ENCODE measurements around the gene AURKA.

DNA sequence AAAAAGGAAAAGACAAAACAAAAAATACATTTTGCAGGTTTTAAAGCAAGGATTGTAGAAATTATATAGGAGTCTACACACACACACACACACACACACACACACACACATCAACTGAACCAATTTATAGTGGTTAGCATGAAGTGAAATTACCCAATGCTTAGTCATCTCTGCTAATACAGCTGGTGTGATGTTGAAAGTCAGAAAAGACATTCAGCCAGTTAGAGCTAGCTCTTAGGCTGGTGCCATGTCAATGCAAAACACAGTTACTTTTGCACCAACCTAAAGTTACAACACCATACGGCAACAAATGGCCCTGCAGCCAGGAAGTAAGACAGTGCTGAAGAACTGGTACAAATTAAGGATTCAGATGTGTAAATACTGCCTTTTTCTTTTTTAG lies 18.1 kb downstream of the AURKA start:
- TF ChIP-seq, protein P1, sequence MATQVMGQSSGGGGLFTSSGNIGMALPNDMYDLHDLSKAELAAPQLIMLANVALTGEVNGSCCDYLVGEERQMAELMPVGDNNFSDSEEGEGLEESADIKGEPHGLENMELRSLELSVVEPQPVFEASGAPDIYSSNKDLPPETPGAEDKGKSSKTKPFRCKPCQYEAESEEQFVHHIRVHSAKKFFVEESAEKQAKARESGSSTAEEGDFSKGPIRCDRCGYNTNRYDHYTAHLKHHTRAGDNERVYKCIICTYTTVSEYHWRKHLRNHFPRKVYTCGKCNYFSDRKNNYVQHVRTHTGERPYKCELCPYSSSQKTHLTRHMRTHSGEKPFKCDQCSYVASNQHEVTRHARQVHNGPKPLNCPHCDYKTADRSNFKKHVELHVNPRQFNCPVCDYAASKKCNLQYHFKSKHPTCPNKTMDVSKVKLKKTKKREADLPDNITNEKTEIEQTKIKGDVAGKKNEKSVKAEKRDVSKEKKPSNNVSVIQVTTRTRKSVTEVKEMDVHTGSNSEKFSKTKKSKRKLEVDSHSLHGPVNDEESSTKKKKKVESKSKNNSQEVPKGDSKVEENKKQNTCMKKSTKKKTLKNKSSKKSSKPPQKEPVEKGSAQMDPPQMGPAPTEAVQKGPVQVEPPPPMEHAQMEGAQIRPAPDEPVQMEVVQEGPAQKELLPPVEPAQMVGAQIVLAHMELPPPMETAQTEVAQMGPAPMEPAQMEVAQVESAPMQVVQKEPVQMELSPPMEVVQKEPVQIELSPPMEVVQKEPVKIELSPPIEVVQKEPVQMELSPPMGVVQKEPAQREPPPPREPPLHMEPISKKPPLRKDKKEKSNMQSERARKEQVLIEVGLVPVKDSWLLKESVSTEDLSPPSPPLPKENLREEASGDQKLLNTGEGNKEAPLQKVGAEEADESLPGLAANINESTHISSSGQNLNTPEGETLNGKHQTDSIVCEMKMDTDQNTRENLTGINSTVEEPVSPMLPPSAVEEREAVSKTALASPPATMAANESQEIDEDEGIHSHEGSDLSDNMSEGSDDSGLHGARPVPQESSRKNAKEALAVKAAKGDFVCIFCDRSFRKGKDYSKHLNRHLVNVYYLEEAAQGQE (IDR thresholded peaks at IDR 0.05; ENCODE audit: unreplicated experiment): no peak
- TF ChIP-seq EZH2phosphoT487 (IDR thresholded peaks at IDR 0.05; ENCODE audit: unreplicated experiment): no peak
- no peak for TF ChIP-seq ZNF331 (CRISPR knock-in tag; IDR thresholded peaks at IDR 0.05; ENCODE audit: low read depth)
- TF ChIP-seq, protein P2, sequence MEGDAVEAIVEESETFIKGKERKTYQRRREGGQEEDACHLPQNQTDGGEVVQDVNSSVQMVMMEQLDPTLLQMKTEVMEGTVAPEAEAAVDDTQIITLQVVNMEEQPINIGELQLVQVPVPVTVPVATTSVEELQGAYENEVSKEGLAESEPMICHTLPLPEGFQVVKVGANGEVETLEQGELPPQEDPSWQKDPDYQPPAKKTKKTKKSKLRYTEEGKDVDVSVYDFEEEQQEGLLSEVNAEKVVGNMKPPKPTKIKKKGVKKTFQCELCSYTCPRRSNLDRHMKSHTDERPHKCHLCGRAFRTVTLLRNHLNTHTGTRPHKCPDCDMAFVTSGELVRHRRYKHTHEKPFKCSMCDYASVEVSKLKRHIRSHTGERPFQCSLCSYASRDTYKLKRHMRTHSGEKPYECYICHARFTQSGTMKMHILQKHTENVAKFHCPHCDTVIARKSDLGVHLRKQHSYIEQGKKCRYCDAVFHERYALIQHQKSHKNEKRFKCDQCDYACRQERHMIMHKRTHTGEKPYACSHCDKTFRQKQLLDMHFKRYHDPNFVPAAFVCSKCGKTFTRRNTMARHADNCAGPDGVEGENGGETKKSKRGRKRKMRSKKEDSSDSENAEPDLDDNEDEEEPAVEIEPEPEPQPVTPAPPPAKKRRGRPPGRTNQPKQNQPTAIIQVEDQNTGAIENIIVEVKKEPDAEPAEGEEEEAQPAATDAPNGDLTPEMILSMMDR (conservative IDR thresholded peaks at IDR 0.05; ENCODE audit: low read depth in 2 of 2): no peak
- TF ChIP-seq POLR2AphosphoS5 (IDR thresholded peaks at IDR 0.05; ENCODE audit: low read depth): no peak
- no peak for TF ChIP-seq JUNB (IDR thresholded peaks at IDR 0.05; ENCODE audit: unreplicated experiment)
- no peak for TF ChIP-seq EZH2 (IDR thresholded peaks at IDR 0.05; ENCODE audit: low read depth, unreplicated experiment)
- TF ChIP-seq CREB1 (CRISPR knock-in tag; IDR thresholded peaks at IDR 0.05; ENCODE audit: low read depth): no peak
- TF ChIP-seq STAT1 (IDR thresholded peaks at IDR 0.05; ENCODE audit: unreplicated experiment): no peak
